Stimulated activated CD8-positive, alpha-beta memory T cell treated with anti-CD3 and anti-CD28 coated beads, Interleukin-15, amount 100 ng/mL, for 4 hours (primary cell): ENCODE results near the gene MUC7.
"Not testable (repeated sequence)": the region's sequence is repeated elsewhere in the genome, so short reads cannot be mapped to it uniquely, and the experiment has no call there.

ENCODE experiments used
- DNase-seq, 2 donors: peaks; one replicate each; pipeline ENCODE4 v3.0.0-alpha.2; 2020; ENCODE audit warnings: low read depth in 2 of 2

The MUC7 gene

DNA sequence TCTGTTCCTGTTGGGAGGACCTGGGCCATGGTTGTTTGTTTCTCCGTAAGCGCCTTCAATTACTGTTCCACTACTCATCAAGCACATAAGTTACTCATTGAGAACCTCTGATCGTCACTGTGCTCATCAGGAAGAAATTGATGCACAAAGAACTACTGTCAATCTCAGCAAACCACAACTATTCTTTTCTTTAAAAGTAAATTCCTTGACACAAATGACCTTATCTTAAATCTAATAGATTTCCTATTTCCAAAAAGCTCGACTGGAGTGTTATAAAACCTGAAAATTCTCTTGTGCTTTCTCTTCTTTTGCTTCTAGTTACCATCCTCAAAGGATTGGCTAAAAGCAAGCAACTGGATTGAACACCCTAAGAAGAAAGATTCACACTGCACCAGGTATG lies at the start of gene MUC7:
TSS of gene MUC7 (plus strand) at position 301 of the 400 bp plus-strand sequence. CDS start 1,825 bp downstream, outside the sequence.
- no peak for DNase-seq

- DNase-seq, result no peak
Measured at GRCh38 chr4:70425306-70425705, 46.7 kb upstream of the MUC7 start.

DNA sequence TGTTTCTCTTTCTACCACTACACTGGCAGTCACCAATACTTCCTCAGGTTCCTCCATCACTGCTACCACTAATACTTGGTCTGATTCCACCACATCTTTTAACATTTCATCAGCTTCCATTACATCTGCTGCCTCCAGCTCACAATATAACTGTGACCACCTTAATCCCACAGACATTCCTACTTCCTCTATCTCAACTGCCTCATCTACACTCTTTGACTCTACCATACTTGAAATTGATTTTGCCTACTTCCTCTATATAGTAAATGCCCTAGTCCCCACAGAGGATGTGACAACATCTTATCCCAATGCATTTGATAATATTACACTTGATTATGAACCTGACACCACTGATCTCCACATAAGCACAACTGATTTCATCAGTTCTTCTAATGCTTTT lies 45.2 kb upstream of the MUC7 start:
- no peak for DNase-seq

DNA sequence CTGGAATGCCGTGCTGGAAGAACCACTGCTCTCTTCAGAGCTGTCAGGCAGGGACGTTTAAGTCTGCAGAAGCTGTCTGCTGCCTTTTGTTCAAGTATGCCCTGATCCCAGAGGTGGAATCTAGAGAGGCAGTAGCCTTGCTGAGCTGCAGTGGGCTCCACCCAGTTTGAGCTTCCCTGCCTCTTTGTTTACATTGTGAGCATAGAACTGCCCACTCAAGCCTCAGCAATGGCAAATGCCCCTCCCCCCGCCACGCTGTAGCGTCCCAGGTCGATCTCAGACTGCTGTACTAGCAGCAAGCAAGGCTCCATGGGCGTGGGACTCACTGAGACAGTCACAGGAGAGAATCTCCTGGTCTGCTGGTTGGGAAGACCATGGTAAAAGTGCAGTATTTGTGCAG lies 34.8 kb upstream of the MUC7 start:
- DNase-seq, result no peak

DNA sequence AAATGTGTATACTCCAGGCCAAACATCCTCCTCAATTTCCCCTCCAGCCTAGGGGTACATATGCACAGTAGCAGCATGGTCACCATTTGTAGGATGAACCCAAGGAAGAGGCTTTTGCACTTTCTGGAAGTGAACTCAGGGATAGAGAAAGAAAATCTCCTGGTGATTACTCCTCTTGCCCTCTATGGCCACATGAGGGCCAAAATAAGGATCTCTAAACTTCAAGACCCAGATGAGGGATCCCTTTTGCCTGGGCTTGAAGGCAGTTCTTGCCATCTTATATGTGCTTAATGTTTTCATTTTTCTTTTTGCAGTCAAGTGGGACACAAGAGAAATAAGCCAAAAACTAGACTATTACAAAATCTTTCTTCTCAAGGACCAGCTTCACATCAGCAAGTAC lies 29.5 kb upstream of the MUC7 start:
- no peak for DNase-seq

DNA sequence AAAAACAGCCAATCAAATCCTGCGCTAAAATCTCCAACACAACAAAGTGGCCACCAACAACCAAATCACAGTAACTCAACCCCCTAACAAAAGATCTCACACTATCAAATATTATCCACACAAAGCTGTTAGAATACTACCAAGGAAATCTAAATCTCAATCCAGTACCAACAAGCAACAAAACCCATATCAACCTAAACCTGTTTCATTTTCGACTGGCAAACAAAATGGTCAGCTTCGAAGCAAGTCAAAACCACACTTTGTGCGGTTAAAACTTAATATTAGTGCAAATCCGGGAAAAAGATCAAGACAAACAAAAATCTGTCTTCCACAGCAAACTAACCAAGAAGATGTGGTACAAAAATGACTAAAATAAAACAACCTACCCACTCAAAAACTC lies 28.7 kb upstream of the MUC7 start:
- no peak for DNase-seq

- no peak for DNase-seq
Measured at GRCh38 chr4:70449220-70449619, 22.8 kb upstream of the MUC7 start.

DNA sequence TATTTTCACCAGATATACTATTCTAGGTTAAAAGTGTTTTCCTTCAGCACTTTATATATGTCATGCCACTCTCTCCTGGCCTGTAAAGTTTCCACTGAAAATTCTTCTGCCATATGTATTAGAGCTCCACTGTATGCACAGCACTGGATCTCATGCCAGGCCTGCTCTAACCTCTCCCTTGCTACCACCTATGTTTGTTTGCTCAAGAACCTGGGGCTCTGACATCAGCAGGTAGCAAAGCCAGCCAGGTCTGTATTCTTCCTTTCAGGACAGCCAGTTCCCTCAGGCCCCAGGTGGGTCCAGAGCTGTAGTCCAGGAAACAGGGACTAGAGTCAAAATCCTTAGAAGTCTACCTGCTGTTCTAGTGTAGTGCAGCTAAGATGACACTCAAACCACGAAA lies 19.1 kb upstream of the MUC7 start:
- DNase-seq, result no peak

DNA sequence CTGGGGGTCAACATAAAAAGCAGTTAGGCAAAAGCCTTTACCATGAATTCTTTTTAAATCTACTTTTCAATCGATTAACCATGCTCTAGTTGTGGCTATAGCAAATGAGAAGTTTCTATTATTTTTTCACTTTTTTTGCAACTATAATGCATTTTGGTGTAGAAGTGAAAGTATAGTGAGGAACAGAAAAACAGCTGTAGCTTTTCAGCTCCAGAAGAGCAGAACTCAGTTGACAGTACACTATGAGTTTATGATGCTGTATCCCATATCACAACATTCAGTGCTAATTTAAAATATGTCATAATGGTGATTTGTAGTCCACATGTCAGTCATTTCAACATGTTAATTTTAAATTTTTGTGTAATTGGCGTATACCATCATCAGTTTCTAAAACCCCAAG lies 8.7 kb upstream of the MUC7 start:
- DNase-seq, result no peak

DNA sequence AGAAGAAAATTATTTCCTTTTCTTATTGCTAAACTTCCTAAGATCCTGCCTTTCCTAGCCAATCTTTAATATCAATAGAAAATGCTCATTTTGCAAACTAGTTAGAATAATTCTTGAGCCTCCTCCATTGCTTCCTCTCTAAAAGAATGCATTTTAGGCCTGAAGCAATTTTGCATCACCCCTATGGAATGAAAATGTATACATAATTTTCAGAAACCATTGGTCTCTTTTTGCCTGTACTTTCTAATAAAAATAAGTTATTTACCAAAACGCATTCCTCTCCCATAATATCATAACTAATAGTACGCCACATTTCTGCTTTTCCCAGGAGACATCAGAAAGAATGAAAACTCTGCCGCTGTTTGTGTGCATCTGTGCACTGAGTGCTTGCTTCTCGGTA lies 1.7 kb downstream of the MUC7 start:
- no peak for DNase-seq

DNA sequence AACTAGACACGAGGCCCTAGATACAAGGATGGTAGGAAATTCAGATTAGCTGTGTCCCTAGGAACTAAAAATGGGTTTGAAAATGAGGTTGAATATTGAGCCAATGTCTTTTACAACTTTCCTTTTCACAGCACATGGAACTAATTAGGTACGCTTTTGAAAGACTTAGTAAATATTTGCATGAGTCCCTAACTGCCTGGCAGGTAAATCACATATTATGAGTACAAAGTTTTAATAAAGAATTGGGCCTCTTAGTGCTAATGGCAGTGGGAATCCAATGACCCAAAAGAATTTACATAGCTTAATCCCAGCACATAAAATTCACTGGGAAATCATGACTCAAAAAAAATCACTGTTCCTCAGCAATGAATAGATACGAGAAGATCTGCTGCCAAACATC lies 16.8 kb downstream of the MUC7 start:
- no peak for DNase-seq

GRCh38 chr4:70496231-70496630 lies 24.2 kb downstream of the MUC7 start:
- no peak for DNase-seq

GRCh38 chr4:70501838-70502237 lies 29.8 kb downstream of the MUC7 start:
- not testable (repeated sequence) for DNase-seq

DNA sequence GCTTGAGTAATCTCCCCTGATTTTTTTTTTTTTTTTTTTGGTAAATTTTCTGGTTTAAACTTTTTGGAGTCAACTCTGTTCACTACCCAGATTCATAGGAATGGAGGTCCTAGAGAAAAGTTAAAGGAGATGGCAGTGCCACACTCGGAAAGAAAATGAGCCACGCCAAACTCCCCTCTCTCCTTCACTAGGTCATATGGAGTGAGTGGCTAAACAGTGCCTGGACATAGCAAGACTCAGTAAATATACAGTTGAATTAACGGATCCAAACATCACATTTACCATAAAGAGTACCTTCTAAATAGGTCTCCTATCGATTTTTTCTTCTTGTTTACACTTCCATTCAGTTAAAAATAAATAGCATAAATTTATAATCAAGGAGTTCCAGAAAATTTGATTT lies 32.7 kb downstream of the MUC7 start:
- no peak for DNase-seq

DNA sequence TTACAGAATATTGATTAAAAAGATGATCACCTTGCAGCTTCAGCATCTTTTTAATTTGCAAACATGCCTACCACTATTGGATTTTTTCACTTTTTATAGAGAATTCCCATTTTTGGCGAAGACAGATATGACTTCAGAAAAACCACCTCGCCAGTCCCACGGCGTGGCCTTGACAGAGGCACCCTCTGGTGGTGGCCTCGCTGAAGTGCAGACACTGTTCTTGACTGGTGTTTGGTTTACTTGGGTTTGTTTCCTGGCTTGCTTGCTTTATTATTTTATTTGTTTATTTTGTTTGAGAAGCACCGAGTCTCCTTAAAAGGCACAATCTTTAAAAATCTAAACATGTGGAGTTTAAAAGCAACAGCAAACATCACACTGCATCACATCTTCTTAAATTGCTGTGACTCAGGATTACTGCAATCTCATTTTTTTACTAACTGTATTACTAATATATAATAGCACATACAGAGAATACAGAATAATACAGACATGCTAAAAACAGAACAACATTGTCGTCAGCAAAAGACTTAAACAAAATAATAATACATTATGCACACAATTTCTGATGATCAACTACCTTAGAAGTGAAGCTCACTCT lies 33.3 kb downstream of the MUC7 start:
- no peak for DNase-seq

DNA sequence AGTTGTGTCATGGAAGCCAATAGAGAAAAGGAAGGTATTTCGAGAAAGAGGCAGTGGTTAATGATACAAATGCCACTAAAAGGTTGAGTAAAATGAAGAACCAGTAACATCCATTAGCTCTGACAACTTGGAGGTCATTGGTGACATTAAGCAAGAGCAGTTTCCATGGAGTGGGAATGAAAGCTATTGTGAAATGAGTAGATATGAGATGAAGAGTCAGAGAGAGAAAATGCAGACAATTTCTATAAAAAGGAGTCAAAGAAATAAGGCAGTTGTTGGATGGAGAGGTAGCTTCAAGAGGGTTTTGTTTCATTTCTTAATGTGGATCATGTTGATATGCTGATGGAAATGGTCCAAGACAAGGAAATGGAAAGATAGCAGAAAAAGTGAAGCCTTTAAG lies 36.8 kb downstream of the MUC7 start:
- no peak for DNase-seq

DNA sequence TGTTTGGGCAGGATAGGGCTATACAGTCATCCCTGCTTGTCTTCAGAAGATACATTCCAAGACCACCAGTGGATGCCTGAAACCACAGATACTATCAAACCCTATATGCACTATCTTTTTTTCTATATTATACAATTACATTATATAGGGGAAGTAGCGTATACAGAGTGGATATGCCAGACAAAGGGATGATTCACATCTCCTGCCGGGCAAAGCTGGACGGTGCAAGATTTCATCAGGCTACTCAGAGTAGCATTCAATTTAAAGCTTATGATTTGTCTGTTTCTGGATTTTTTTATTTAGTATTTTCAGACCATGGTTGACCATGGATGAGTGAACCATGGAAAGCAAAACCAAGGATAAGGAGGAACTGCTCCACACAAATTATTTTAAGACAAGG lies 39.4 kb downstream of the MUC7 start:
- no peak for DNase-seq

GRCh38 chr4:70515367-70516250 lies 43.6 kb downstream of the MUC7 start:
- DNase-seq, result no peak

- DNase-seq, result no peak
Measured at GRCh38 chr4:70518269-70518668, 46.3 kb downstream of the MUC7 start, which contains the start of gene AMTN. TSS of gene AMTN (plus strand) at chr4:70518569. CDS start at chr4:70518778, 209 bp downstream.

DNA sequence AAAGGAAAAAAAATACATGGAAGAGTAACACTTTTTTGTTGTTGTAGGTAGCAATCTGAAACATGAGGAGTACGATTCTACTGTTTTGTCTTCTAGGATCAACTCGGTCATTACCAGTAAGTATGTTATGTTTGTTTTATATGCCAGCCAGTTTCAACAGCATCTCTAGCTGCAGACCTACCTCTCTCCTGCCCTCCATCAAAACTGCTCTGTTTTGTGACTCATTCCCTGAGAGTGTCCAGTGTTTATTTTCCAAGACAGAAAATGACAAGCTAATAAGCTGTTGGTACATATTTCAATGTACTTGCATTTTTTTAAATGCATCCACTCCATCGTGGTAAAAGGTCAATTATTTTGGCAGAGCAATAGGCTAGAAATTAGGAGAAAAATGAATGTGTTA lies 46.7 kb downstream of the MUC7 start:
- no peak for DNase-seq

GRCh38 chr4:70522626-70523025 lies 50.6 kb downstream of the MUC7 start:
- DNase-seq, result no peak

DNA sequence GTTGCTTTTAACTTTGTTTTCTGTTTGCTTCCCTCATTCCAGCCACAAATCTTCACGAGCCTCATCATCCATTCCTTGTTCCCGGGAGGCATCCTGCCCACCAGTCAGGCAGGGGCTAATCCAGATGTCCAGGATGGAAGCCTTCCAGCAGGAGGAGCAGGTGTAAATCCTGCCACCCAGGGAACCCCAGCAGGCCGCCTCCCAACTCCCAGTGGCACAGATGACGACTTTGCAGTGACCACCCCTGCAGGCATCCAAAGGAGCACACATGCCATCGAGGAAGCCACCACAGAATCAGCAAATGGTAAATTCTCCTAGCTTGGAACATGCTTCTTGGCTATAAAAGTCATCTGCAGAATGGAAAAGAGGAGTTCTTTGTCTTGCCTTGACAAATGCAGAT lies 59.0 kb downstream of the MUC7 start:
- DNase-seq, result no peak

GRCh38 chr4:70531981-70532380 lies 60.0 kb downstream of the MUC7 start:
- DNase-seq, result no peak
